Occipital lobe (tissue), 2 donors: ENCODE results near the gene LTBP1. TPM values are rescaled to one million over a fixed set of nuclear protein-coding genes. Genes with fewer than 3 reads are reported as not detected.

ENCODE experiments used
- DNase-seq: peaks from one replicate; lab custom pipeline; 2025; lab: John Stamatoyannopoulos, UW
- total RNA-seq: library from RNA; depleted of rRNA; stranded (reverse); fragments of >200 nt; gene quantifications from one replicate; pipeline ENCODE4 v1.2.3, GENCODE V29; 2014

The LTBP1 gene
- total RNA-seq, 1 donor from 2014 or later: 25.6 TPM

DNA sequence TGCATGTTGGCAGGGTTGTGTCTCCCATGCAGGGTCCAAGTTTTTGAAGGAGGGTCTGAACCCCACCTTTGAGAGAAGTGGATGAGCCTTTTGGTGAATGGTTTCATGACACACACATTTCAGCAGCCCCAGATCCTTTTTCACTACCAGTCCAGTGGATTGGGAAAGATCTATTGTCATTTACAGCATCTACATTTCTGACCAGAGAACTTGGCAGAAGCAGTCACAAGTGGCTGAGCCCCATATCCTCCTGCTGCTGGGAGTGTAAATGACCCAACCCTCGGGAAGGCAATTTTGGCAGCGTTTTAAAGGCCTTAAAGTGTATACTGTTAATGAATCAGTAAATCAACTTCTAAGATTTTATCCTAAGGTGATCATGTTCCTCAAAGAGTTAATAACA is 355.6 kb downstream of the LTBP1 start:
- DNase-seq: no peak

GRCh38 chr2:33304032-33304864 is 357.5 kb downstream of the LTBP1 start:
- no peak for DNase-seq

DNA sequence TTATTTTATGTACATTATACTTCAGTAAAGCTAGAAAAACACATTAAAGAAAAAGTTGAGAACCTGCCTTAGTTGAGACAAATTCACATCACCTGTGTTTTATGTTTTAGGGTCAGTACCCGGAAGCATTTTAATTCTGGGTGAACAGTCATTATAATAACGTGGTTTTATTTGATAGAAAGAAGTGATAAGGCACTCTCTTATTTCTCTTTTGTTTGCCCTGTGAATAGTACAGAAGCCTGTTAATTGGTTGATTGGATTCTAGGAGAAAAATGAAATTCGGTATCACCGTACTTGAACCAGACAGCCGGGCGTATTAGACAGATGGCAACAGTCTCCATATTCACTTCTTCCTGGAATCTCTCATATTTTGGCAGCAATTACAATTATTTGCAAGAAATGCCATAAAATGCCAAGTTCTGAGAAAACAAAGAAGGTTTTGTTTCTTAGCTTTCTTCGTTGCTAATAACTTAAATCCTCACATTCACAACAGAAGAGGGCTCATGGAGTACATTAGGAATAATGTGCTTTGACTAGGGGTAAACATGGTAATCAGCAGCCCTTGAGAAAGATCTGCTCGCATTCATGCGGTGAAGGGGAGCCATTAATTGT is 361.0 kb downstream of the LTBP1 start:
- no peak for DNase-seq

DNA sequence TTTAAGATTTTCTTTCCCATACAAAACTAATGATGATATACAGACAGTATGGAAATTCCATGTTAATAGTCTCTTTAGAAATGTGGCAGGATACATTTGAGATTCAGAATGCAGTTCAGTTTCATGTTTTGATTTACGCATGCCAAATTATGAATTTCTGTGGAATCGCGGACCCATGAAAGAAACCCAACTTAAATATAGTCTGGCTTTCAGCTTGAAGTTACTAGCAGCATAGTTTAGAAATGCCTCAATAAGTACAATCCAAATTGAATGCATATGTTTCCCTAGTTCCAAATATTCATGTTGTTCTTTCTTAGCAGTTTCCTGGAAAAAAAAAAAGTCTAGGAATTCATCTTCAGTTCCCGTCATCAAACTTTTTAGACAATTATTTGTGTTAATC is 365.6 kb downstream of the LTBP1 start:
- DNase-seq: no peak

DNA sequence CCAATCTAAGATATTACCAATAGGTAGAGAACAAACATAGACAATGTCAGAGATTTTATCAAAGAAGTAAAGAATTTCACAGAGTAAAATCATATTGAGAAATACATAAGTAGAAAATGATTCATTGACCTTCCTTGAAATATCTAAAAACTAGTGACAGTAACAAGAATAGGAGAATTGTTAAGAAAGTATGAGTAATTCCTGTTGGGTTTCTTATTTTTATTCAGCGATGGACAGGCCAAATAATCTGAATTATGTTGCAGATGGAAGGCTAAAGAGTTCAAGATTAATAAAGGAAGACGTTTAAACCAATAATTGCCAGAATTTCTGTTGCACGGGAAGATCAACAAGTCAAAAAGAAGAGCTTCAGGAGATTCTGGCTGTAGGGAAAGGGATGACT is 366.3 kb downstream of the LTBP1 start:
- no peak for DNase-seq

DNA sequence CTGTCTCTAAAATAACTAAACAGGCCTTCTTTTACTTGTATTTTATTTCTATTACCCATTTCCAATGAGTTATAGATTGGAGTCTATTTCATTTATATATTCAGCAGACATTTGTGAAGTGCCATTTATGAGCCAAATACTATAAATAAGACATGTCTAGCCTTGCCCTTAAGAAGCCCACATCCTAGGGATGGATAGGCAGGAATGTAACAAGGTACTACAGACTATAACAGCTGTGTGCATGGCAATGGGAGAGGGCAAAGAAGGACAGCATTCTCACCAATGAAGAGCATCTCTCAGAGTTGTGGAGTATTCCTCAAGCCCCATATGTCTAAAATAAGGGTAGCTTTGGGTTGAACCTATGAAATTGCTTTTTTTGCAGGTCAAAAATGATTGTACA is 367.8 kb downstream of the LTBP1 start:
- DNase-seq: no peak

GRCh38 chr2:33316328-33316727 is 369.6 kb downstream of the LTBP1 start:
- DNase-seq: no peak

GRCh38 chr2:33317369-33318007 is 370.7 kb downstream of the LTBP1 start:
- no peak for DNase-seq

DNA sequence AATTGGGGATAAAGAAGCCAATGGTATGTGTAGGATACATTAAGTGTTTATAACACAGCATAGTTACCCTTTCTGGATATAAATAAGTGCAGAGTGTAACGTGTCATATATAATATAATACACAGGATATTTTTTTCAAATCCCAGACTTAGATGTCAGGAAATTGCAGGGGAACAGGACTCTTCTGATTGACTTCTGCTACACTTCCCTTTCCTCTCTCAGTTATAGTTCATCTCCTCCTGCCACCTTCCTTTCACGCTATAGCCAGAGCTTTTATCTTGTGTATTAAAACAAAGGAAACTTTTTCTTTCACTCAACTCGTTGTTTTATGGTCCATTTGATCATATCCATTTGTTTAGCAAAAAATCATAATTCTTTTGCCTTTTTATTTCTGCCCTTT is 371.7 kb downstream of the LTBP1 start:
- no peak for DNase-seq

DNA sequence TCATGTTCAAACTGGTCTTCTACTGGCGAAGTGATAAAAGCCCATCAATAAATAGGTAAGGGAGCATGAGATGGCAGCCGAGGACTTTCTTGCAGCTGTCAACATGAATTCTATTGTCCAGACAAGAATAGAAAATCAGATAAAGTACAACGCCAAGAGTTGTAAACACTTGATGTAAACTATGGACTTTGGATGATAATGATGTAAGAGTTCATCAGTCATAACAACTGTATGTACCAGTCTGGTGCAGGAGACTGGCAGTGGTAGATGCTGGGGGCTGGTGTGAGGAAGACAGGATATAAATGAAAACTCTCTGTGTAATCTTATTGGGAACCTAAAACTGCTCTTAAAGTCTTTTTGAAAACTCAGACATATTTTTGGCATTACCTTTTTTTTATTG is 373.8 kb downstream of the LTBP1 start:
- DNase-seq: no peak

DNA sequence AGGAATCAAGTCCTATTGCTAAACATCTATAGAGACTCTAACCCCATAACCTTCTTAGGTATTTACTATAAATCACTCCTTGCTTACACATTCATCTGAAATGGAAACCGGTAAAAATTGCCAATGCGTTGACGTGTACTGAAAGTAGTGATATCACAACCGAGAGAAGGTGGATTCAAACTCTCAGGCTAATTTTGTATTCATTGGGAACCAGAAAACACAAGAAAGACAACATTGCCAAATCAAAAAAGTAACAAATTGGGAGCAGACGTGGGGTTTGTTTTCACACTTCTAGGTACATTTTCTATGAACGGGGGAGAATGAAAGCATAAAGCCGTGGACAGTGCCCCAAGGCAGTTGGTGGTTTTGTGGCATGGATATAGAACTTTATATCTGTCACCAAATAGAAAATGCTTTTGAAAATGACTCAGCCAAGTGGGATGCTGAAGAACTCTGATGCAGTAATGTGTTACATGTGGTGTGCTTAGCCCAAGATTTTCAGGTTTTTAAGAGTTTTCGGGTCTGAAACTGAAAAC is 374.6 kb downstream of the LTBP1 start:
- DNase-seq: no peak

DNA sequence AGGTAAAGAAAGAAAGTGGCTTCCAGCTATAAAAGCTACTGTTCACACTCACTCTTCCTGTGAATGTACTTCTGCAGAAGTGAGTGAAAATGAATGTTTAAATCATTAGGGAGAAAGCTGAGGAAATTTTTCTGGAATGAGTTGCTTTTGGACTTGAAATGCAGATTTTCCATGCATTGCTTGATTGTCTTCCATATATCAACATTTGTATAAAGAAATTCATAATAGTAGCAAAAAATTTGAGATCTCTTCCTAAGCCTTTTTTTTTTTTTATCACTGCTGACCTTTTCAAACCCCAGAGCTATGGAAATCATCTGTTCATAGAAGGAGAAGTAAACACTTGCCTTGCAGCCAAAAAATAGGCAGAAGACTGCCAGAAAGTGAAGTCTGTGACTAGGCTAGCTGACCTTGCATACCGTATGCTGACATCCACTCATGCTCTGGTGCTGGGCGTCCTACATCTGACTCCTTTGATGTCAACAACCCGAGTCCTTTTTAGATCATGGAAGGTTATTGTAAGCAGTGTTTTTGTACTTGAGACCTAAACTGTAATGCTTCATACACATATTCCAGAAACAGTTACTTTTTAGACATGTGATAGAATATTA is 375.2 kb downstream of the LTBP1 start:
- DNase-seq: no peak

- no peak for DNase-seq
These were observed 375.9 kb downstream of the LTBP1 start for GRCh38 chr2:33322612-33323011.

DNA sequence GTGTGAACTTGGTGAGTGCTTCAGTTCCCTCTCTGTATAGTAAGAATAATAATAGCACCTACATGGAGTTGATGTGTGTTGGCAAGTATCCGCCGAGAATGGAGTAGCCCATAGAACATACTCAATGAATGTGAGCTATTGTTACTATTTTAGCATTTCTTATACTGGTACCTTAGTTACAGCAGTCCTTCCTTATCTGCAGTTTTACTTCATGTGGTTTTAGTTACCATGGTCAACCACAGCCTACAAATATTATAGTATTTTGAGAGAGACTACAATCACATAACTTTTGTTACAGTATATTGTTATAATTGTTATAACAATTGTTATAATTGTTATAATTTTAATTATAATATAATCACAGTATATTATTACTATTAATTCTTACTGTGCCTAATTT is 377.2 kb downstream of the LTBP1 start:
- no peak for DNase-seq

DNA sequence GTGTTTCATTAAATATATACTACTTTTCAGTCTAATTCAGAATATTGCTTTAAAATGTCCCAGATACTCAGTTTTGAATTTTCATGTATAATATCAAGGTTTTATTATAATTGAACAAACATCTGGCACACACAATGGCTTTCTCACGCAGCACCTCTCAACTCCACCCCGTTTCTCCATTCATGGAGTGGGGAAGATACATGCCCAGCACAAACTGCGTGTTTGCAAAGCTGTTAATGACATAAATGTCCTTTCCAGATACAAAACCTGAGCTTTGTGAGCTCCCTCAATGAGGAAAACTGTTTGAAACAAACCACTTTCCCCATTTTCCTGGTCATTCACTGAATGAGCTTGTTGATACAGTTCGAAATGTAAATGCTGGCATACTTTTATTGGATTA is 379.3 kb downstream of the LTBP1 start:
- DNase-seq: no peak

- DNase-seq: no peak
These were observed 386.7 kb downstream of the LTBP1 start for GRCh38 chr2:33333433-33333832.

GRCh38 chr2:33334083-33334482 is 387.3 kb downstream of the LTBP1 start:
- no peak for DNase-seq

DNA sequence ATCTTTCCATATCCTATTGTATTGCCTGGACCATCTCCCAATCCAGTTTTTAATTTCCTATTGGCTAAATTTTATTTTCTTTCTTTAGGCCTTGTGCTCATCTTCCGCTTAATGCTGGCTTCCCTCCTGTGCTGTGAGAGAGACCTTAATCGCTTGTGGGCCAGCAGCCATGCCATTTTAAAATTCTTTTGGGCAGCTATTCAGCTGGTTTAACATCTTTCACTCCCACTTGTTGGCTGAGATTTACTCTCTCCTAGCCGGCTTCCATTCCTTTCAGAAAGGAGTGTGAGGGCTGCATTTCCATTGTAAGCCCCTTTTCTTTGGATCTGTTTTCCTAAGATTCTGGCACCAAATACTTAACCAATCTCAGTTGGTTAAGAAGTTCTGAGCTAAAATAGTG is 388.8 kb downstream of the LTBP1 start:
- no peak for DNase-seq

GRCh38 chr2:33336036-33336625 is 389.4 kb downstream of the LTBP1 start:
- DNase-seq: no peak

DNA sequence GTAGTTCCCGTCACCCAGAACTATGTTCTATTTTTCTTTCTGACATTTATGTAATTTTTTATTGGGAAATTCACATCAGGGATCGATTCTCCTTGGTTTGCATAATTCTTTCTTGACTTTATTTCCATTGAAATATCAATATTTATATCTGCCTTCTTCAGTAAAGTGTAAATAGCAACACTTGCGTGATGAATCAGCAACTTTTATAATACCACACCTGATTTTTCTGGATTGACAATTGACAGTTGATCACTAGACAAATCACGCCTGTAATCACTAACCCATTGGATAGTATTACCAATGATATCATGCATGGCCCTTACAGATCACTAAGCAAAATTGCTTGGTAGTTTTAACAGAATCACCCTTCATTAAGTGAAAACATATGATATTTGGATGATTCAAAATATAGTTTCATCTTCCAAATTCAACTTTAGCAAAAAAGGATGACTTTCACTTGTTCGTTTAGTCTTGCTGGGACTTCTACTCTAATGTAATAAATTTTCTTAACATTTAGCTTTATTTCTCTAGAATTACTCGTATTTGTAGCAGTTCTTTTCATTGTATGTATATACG is 390.7 kb downstream of the LTBP1 start:
- no peak for DNase-seq

DNA sequence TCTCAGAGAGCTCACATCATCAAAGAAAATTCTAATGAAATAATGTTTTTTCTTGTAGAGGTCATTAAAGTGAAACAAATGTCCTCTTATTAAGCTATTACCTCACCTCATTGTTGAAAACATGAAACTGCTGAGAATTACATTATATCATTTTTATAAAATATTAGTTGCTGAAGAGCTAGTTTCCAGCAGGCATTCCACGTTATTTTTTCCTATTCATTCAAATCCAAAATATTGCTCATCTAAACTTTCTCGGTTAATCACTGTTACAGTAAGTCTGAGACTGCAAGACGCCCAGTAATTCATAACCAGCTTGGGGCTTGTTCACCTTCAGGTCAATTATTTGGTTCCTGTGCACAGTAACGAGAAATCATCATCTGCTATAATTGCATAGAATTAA is 391.2 kb downstream of the LTBP1 start:
- no peak for DNase-seq
